T-helper 2 cell treated with Interferon-gamma antibody and Interleukin-4, amounts not matched to agents 5 μg/mL and 100 μg/mL, for 36 hours (primary cell): ENCODE data around the gene AKAP13.

Experiments
- DNase-seq: peaks from one replicate; pipeline ENCODE4 v3.0.0; 2021; ENCODE audit warnings: low spot score
- H3K27ac Mint-ChIP-seq: one replicate; pipeline ENCODE4 v1.8.0; 2021; ENCODE audit warnings: mild to moderate bottlenecking, mixed read lengths
- H3K27me3 Mint-ChIP-seq: one replicate; pipeline ENCODE4 v1.8.0; 2021; ENCODE audit warnings: low read depth, mixed read lengths
- H3K36me3 Mint-ChIP-seq: one replicate; pipeline ENCODE4 v1.8.0; 2021; ENCODE audit warnings: low read depth, mixed read lengths
- H3K4me1 Mint-ChIP-seq: one replicate; pipeline ENCODE4 v1.8.0; 2021; ENCODE audit warnings: low read depth, mixed read lengths
- H3K4me3 Mint-ChIP-seq: one replicate; pipeline ENCODE4 v1.8.0; 2022; ENCODE audit warnings: mild to moderate bottlenecking, moderate library complexity, mixed read lengths
- H3K9me3 Mint-ChIP-seq: one replicate; pipeline ENCODE4 v1.8.0; 2021; ENCODE audit warnings: mixed read lengths

Gene AKAP13

DNA sequence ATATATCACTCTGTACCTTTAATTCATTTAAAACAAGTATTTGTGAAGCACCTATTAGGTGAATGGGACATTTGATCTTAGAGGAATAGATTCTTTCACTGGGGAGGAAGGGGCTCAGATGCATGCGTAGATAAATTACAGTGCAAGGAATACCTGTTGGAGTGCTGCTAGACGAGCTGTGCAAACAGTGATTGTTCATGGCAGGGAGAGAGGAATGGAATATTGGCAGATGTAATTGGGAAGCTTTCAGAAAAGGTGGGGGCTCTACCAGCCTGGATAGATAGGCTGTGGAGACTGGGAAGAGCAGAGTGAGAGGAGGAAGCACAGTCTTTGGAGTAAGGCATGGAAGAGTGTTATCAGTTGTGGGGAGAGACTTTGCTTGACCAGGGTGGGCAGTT is 116.8 kb downstream of the AKAP13 start:
- DNase-seq, result no peak
- Mint-ChIP-seq H3K4me3 (no peak overlapping the region), H3K27me3 (no peaks in the 10 kb centered on the region), H3K9me3 (no peaks in the 10 kb centered on the region), H3K27ac (no peak overlapping the region), H3K4me1 (peaks cover 56% of the 10 kb centered on the region), H3K36me3 (no peaks in the 10 kb centered on the region)

GRCh38 chr15:85498471-85498870 is 118.1 kb downstream of the AKAP13 start:
- no peaks in the 10 kb centered on the region for H3K27me3 Mint-ChIP-seq
- no peaks in the 10 kb centered on the region for H3K36me3 Mint-ChIP-seq
- DNase-seq, result no peak
- H3K4me3 Mint-ChIP-seq, result no peak overlapping the region
- no peaks in the 10 kb centered on the region for H3K9me3 Mint-ChIP-seq
- no peak overlapping the region for H3K27ac Mint-ChIP-seq
- H3K4me1 Mint-ChIP-seq, result peaks cover 64% of the 10 kb centered on the region

- no peaks in the 10 kb centered on the region for H3K27me3 Mint-ChIP-seq
- no peak overlapping the region for H3K4me3 Mint-ChIP-seq
- H3K9me3 Mint-ChIP-seq, result no peaks in the 10 kb centered on the region
- peaks cover 69% of the 10 kb centered on the region for H3K4me1 Mint-ChIP-seq
- DNase-seq, result no peak
- no peak overlapping the region for H3K27ac Mint-ChIP-seq
- no peaks in the 10 kb centered on the region for H3K36me3 Mint-ChIP-seq
Measured at GRCh38 chr15:85499371-85499887, 119.0 kb downstream of the AKAP13 start.

DNA sequence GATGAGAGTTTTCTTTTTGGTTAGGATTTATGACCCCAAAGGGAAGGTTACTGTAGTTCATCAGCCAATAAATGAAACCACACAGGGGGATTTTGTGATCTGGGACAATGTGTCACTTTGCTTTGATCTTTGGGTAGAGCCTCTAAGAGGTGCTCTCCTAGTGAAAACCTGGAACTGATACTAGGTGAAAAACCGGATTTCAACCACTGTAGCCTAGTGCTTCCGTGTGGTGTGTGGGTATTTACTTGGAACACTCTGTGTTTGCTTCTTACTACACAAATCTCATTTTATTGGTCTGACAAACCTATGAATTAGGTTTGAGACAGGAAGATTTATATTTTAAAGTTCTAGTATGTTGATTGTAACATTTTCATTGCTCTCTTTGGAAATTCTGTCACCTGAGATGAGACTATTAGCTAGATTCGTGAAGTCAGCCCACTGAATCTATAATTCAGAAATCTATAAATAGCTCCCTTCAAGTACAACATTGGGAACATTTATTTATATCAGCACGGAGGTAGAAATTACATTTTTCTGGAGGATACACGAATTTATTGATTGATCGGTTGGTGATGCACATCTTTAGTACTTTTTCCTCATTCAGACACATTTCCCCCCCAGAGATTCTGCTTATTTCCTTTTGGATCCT is 119.8 kb downstream of the AKAP13 start:
- no peak for DNase-seq
- H3K9me3 Mint-ChIP-seq, result no peaks in the 10 kb centered on the region
- H3K4me1 Mint-ChIP-seq, result peaks cover 75% of the 10 kb centered on the region
- H3K4me3 Mint-ChIP-seq, result no peak overlapping the region
- no peak overlapping the region for H3K27ac Mint-ChIP-seq
- H3K27me3 Mint-ChIP-seq, result no peaks in the 10 kb centered on the region
- H3K36me3 Mint-ChIP-seq, result no peaks in the 10 kb centered on the region

GRCh38 chr15:85500729-85501128 is 120.3 kb downstream of the AKAP13 start:
- H3K9me3 Mint-ChIP-seq, result no peaks in the 10 kb centered on the region
- no peak overlapping the region for H3K4me3 Mint-ChIP-seq
- no peak overlapping the region for H3K27ac Mint-ChIP-seq
- no peak for DNase-seq
- no peaks in the 10 kb centered on the region for H3K27me3 Mint-ChIP-seq
- H3K36me3 Mint-ChIP-seq, result no peaks in the 10 kb centered on the region
- H3K4me1 Mint-ChIP-seq, result peaks cover 71% of the 10 kb centered on the region

- Mint-ChIP-seq H3K27ac (peak overlapping the region; percentile 52), H3K36me3 (no peaks in the 10 kb centered on the region), H3K27me3 (no peaks in the 10 kb centered on the region), H3K9me3 (no peaks in the 10 kb centered on the region), H3K4me1 (peaks cover 71% of the 10 kb centered on the region), H3K4me3 (peak overlapping the region; percentile 51)
- no peak for DNase-seq
Measured at GRCh38 chr15:85501574-85501973, 121.2 kb downstream of the AKAP13 start.

DNA sequence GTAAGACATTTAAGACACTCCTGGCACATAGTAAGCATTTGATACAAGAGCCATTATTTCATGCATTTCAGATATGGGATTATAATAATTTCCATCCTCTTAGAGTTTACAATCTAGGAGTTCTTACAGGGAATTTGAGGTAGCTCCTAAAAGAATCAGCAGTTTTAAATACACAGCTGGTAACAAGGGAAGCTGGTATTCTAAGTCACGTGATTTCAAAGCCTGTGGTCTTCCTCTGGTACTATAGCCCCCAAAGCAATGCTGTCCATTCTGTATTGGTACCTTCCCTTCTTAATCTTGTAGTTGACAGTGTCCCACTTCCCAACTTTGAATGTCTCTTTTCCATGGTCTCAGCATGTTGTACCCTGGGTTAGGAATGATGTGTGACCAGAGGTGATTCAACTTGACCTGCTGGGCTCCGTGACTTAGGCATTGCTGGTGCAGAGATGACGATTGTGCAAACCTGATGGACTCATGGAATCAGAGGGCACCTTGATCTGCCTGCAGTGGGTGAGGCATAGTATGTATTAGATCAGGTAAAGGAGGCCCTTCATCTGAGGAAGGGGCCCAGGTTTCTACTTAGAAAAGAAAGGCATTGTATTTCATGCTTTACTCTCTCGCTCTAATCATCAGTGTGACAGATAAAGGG is 122.9 kb downstream of the AKAP13 start:
- no peak for DNase-seq
- Mint-ChIP-seq H3K4me1 (peaks cover 63% of the 10 kb centered on the region), H3K27ac (peak overlapping the region; percentile 1), H3K36me3 (no peaks in the 10 kb centered on the region), H3K9me3 (no peaks in the 10 kb centered on the region), H3K4me3 (no peak overlapping the region), H3K27me3 (no peaks in the 10 kb centered on the region)

DNA sequence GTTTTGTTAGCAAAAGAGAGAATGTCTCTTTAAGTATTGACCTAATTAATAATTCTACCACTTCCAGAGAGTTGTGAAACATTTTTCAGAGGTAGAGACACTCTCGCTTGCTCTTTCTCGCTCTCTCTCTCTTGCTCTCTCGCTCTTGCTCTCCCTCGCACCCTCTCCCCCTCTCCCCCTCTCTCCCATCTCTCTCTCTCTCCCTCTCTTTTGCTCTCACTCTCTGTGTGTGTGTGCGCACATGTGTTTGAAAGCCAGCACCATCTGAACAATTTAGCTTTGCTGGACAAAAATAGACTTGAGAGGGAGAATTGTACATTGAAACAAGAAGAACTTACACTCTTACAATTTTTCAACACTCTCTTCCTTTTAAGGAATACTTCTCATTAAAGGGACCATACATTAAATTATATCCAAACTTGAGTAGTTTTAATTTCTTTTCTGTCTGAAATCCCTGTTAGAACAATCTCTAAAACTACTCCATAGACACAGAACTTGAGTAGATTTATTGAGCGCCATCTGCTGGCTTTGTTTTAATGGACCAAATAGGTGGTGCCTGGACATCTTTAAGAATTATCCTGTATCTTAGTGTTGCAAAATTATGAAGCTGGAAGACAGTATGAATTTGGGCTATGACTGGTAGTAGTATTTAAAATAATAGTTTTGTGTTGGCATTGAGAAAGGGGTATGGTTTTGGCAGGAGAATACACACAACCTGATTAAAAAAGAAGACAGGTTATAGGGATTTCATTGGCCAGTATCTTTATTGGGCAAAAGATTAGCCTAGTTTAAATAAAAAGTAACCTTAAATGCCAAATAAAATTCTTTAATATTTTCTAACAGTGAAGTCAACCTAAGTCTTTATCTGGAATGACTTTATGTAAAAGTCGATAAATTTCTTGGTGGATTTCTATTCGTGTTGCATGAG is 124.6 kb downstream of the AKAP13 start:
- Mint-ChIP-seq H3K4me1 (peaks cover 45% of the 10 kb centered on the region), H3K27me3 (no peaks in the 10 kb centered on the region), H3K27ac (peak overlapping the region; percentile 34), H3K9me3 (no peaks in the 10 kb centered on the region), H3K4me3 (no peak overlapping the region), H3K36me3 (no peaks in the 10 kb centered on the region)
- DNase-seq, result no peak

DNA sequence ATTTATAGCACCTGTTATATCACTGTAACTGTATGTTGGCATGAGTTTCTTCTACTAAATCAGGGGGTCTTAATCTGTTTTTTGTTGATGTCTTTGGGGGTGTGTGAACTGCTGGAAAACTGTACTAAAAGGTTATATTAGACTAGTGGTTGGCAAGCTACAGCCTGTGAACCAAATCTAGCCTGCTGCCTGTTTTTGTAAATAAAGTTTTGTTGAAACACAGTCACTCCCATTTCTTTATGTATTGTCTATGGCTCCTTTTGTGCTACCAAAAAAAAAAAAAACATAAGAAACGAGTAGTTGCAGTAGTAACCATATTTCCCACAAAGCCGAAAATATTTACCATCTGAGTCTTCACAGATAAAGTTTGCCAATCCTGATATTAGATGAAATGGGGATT is 126.7 kb downstream of the AKAP13 start:
- no peaks in the 10 kb centered on the region for H3K9me3 Mint-ChIP-seq
- no peaks in the 10 kb centered on the region for H3K27me3 Mint-ChIP-seq
- DNase-seq, result no peak
- H3K36me3 Mint-ChIP-seq, result no peaks in the 10 kb centered on the region
- H3K4me1 Mint-ChIP-seq, result peaks cover 25% of the 10 kb centered on the region
- H3K4me3 Mint-ChIP-seq, result no peak overlapping the region
- H3K27ac Mint-ChIP-seq, result no peak overlapping the region

DNA sequence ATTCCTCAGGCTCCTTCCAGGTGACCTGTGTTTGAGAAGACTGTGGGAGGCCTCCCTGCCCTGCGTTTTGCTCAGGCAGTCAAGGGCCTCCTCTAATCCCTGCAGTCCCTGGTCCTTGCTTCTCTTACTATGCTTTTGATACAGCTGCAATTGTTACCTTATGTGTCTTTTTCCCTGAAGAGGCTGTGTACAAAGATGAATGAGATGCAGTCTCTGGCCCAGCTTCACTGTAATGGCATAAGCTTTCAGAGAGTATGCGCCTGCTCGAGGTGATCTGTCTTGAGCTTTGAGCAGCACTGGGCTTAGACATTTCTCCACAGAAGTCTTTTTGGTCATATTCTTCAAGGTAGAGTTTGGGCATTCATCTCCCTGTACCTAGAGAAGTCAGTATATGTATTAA is 129.6 kb downstream of the AKAP13 start:
- Mint-ChIP-seq H3K27ac (no peak overlapping the region), H3K36me3 (no peaks in the 10 kb centered on the region), H3K4me1 (peaks cover 11% of the 10 kb centered on the region), H3K4me3 (no peak overlapping the region), H3K9me3 (no peaks in the 10 kb centered on the region), H3K27me3 (no peaks in the 10 kb centered on the region)
- no peak for DNase-seq

DNA sequence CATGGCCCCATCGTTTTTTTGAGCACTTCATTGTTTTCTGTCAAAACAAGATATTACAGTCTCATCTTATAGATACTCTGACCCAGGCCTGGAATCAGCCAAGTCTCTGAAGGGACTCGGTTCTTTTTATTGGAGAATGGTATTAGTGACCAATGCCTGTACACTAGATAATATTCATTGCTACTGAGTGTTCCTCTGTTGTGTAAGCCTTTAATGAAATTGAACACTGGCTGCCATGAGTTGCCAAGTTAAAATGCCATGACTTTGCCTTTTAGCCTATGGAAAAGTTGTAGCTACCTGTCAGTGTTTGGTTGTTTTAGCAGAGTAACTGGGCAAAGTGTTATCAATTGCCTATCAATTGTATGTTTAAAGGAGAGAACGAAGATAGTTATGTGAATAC is 134.0 kb downstream of the AKAP13 start:
- Mint-ChIP-seq H3K4me1 (peaks cover 9% of the 10 kb centered on the region), H3K9me3 (no peaks in the 10 kb centered on the region), H3K36me3 (peaks cover 6% of the 10 kb centered on the region), H3K27ac (no peak overlapping the region), H3K27me3 (no peaks in the 10 kb centered on the region), H3K4me3 (no peak overlapping the region)
- DNase-seq, result no peak

DNA sequence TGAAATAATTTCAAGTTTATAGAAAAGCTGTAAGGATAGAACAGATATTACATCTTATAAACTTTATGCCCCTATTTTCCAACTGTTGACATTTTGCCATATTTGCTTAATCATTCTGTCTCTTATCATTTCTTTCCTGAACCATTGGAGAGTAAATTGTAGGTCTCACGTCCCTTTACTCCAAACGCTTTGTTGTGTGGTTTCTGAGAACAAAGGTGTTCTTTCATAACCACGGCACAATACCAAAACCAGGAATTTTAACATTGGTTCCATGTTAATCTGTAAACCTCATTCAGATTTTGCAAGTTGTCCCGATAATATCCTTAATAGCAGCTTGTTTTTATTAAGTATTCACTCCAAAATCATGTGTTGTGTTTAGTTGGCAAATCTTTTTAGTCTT is 134.8 kb downstream of the AKAP13 start:
- Mint-ChIP-seq H3K27me3 (no peaks in the 10 kb centered on the region), H3K4me3 (no peak overlapping the region), H3K4me1 (peaks cover 9% of the 10 kb centered on the region), H3K27ac (no peak overlapping the region), H3K36me3 (peaks cover 6% of the 10 kb centered on the region), H3K9me3 (no peaks in the 10 kb centered on the region)
- no peak for DNase-seq

- Mint-ChIP-seq H3K4me3 (no peak overlapping the region), H3K27ac (no peak overlapping the region), H3K36me3 (peaks cover 8% of the 10 kb centered on the region), H3K27me3 (no peaks in the 10 kb centered on the region), H3K4me1 (peaks cover 11% of the 10 kb centered on the region), H3K9me3 (no peaks in the 10 kb centered on the region)
- no peak for DNase-seq
Measured at GRCh38 chr15:85517086-85517485, 136.7 kb downstream of the AKAP13 start.
